ENCODE data around the gene FXYD6.

The FXYD6 gene

GRCh38 chr11:117863383-117863782 is 13.1 kb downstream of the FXYD6 start:
- TF ChIP-seq, protein P1, sequence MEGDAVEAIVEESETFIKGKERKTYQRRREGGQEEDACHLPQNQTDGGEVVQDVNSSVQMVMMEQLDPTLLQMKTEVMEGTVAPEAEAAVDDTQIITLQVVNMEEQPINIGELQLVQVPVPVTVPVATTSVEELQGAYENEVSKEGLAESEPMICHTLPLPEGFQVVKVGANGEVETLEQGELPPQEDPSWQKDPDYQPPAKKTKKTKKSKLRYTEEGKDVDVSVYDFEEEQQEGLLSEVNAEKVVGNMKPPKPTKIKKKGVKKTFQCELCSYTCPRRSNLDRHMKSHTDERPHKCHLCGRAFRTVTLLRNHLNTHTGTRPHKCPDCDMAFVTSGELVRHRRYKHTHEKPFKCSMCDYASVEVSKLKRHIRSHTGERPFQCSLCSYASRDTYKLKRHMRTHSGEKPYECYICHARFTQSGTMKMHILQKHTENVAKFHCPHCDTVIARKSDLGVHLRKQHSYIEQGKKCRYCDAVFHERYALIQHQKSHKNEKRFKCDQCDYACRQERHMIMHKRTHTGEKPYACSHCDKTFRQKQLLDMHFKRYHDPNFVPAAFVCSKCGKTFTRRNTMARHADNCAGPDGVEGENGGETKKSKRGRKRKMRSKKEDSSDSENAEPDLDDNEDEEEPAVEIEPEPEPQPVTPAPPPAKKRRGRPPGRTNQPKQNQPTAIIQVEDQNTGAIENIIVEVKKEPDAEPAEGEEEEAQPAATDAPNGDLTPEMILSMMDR (IDR thresholded peaks at IDR 0.05) = no peak
- no peak for DNase-seq (ENCODE audit: low spot score)
- no peak overlapping the region for H3K4me3 ChIP-seq
- H3K27ac ChIP-seq = no peak overlapping the region

- Histone ChIP-seq H3K4me3 (no peak overlapping the region), H3K27ac (peak overlapping the region in 1 of 2 donors; percentile 65)
- TF ChIP-seq, protein P1 (IDR thresholded peaks at IDR 0.05) = no peak
- no peak for DNase-seq (ENCODE audit: low spot score)
Observed at GRCh38 chr11:117862753-117863152, 13.7 kb downstream of the FXYD6 start.

GRCh38 chr11:117862019-117862725 is 14.3 kb downstream of the FXYD6 start:
- H3K4me3 ChIP-seq = peak overlapping the region; percentile 30
- DNase-seq (ENCODE audit: low spot score) = peak; percentile 59

GRCh38 chr11:117861151-117862018 is 15.1 kb downstream of the FXYD6 start:
- DNase-seq (ENCODE audit: low spot score) = peak; percentile 57
- peak overlapping the region in 1 of 2 donors; percentile 65 for H3K27ac ChIP-seq
- TF ChIP-seq, protein P1 (IDR thresholded peaks at IDR 0.05) = no peak
- H3K4me3 ChIP-seq = no peak overlapping the region

More at GRCh38 chr11:117862019-117862725, 14.3 kb downstream of the FXYD6 start:
- TF ChIP-seq, protein P1 (IDR thresholded peaks at IDR 0.05) = no peak
- peak overlapping the region in 1 of 2 donors; percentile 65 for H3K27ac ChIP-seq

DNA sequence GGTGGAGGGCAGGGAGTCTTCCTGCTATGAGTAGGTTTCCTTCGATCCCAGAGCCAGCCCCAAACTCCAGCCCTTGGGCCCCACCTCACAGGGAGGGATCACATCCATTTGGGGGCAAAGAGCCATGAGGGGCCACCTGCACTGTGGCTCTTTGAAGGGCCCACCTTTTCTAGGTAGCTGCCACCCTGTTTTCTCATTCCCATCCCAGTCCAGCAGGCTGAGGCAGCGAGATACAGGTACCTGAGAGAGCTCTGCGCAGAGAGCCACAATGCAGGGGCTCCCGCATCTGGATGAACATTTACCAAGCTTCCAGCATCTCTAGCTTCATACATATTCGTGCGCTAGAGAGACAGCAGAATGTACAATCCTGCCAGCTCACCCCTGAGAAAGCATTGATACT is 16.3 kb downstream of the FXYD6 start:
- Histone ChIP-seq H3K27ac (no peak overlapping the region), H3K4me3 (no peak overlapping the region)
- TF ChIP-seq, protein P1 (IDR thresholded peaks at IDR 0.05) = no peak
- DNase-seq (ENCODE audit: low spot score) = peak; percentile 22

DNA sequence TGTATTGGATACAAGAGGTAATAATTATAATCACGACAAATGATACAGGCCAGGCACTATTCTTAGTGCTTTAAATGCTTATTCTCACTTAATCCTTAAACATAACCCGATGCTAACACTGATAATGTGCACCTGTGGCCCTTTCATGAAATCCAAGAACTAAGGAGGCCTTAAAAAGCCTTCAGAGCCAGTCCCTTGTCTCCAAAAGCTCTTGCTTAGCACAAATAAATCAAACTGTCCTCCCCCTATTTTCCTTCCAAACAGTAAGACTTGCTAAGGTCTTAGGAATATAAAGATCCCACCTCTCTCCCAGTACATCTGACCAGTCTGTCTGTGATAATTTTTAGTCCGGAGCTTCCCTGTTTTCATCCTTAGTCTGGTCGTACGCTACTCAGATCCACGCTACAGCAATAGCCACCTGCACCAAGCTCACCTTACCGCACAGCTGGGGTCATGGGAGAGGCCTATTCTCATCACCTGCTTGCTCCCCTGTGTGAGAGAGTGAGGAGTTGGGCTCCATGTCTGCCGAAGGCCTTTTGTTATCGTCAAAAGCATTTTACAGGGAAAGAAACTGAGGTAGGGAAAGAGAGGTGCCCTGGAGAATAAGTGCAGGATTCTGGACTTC is 16.9 kb downstream of the FXYD6 start:
- Histone ChIP-seq H3K27ac (no peak overlapping the region), H3K4me3 (no peak overlapping the region)
- TF ChIP-seq, protein P1 (IDR thresholded peaks at IDR 0.05) = no peak
- peak; percentile 53 for DNase-seq (ENCODE audit: low spot score)
